Psoas muscle (tissue), 8 donors: Measurements from ENCODE around the gene USF2. TPM values are rescaled to one million over a fixed set of nuclear protein-coding genes. Genes with fewer than 3 reads are reported as not detected.

ENCODE experiments used
- ATAC-seq, 4 donors: fragments of 200-7000 bp; cut with Tn5 transposase; one replicate each; pipeline ENCODE4 v1.9.1; 2020; ENCODE audit warnings: moderate library complexity in 3 of 4, mild to moderate bottlenecking in 2 of 4
- DNase-seq, 2 donors: peaks; one replicate each; pipeline ENCODE4 v3.0.0-alpha.2; 2020
- H3K27ac ChIP-seq: fragments of 200-600 bp; one replicate; pipeline ENCODE4 v1.8.0; 2022
- H3K27me3 ChIP-seq, 3 donors: fragments of 200-600 bp in 1 of 3; one replicate each; pipeline versions ENCODE4 v1.6.1 to v1.8.0; 2013 to 2022; ENCODE audit warnings: low read length in 2 of 3, mild to moderate bottlenecking in 2 of 3, moderate library complexity in 1 of 3; ENCODE audit not compliant: insufficient read depth in 3 of 3
- H3K36me3 ChIP-seq, 2 donors: fragments of 200-600 bp in 1 of 2; one replicate each; pipeline versions ENCODE4 v1.6.1 to v1.8.0; 2013 to 2022; ENCODE audit warnings: low read depth in 1 of 2, mild to moderate bottlenecking in 1 of 2, moderate library complexity in 1 of 2; ENCODE audit not compliant: insufficient read depth in 1 of 2
- H3K4me1 ChIP-seq: fragments of 200-600 bp; one replicate; pipeline ENCODE4 v1.8.0; 2022
- H3K4me3 ChIP-seq: fragments of 200-600 bp; one replicate; pipeline ENCODE4 v1.8.0; 2022; ENCODE audit warnings: mild to moderate bottlenecking
- H3K9me3 ChIP-seq: fragments of 200-600 bp; one replicate; pipeline ENCODE4 v1.8.0; 2022
- CTCF ChIP-seq: fragments of 200-600 bp; IDR thresholded peaks from one replicate; pipeline ENCODE4 v1.8.0; 2022; ENCODE audit warnings: antibody characterized with exemption
- WGBS, 3 donors: extraction: QIAGEN DNeasy Blood & Tissue Kit; methylation state at CpG; one replicate each; pipeline versions ENCODE4 v1.1.6 to v1.1.7; 2013; 5-methylcytosine and 5-hydroxymethylcytosine counted together
- intact Hi-C, 2 donors: fragments of 100-400 bp; cut with DNase I; formaldehyde crosslinking; loops; one replicate each; pipeline versions ENCODE4 v1.11.0 to v1.14.2; 2022
- polyA plus RNA-seq, 3 donors: library from polyadenylated mRNA; stranded (reverse); fragments of 200-250 nt; gene quantifications; one replicate each; pipeline ENCODE4 v1.2.3, GENCODE V29; 2013
- total RNA-seq, 4 donors: library from RNA; stranded (reverse); fragmentation: NEBNext Ultra II Directional in 2 of 4; extraction: Animal tissue kit (Norgen Biotek cat#: 25700) in 2 of 4; gene quantifications; one replicate each; pipeline versions ENCODE4 v1.2.1 to v1.2.4, GENCODE V29; 2021 to 2023
- donor health status: healthy with polysubstance abuse.
- donor health status: DM: no; HTN: no; CAD: no; lungs with moderate emphysema.
- donor health status: Bipolar disorder and iron deficiency.
- donor health status: healthy.
- donor health status: DM: yes; HTN: yes; CAD: no.
- donor health status: DM: no; HTN: no; CAD: no.
- donor health status: DM: no; HTN: no; CAD: no.
- donor health status: DM: yes; HTN: yes; CAD: no.

USF2 gene
- total and polyA plus RNA-seq, 7 donors: 94.4 to 196 (median 179) TPM

DNA sequence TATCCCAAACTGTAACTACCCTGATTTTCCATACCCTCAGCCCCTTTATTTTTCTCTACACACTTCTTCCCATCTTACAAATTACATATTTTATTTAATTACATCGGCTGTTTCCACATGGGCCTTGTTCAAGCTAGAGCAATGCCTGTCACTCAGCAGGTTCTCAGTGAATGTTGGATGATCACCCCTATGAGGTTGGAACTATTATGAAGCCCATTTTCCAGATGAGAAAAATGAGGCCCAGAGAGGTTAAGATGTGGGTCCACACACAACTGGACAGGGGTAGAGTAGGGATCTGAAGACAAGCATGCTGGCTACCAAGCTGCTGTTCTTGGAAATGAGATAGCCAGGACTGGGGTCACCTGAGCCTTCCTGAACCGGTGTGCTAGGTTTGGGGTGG lies 33.2 kb downstream of the USF2 start:
- intact Hi-C loops: no loop called here
- ATAC-seq: no peak
- Histone ChIP-seq H3K27me3 (peaks cover 0 to 35% (median 9%) of the 10 kb centered on the region in 3 donors), H3K4me3 (no peak overlapping the region), H3K9me3 (no peaks in the 10 kb centered on the region), H3K4me1 (no peaks in the 10 kb centered on the region), H3K36me3 (no peaks in the 10 kb centered on the region), H3K27ac (no peak overlapping the region)
- 89 to 93% (median 90%) methylated on average over 2 of the region's 2 CpGs for WGBS, 3 donors
- no peak for DNase-seq
- no peak for TF ChIP-seq CTCF

DNA sequence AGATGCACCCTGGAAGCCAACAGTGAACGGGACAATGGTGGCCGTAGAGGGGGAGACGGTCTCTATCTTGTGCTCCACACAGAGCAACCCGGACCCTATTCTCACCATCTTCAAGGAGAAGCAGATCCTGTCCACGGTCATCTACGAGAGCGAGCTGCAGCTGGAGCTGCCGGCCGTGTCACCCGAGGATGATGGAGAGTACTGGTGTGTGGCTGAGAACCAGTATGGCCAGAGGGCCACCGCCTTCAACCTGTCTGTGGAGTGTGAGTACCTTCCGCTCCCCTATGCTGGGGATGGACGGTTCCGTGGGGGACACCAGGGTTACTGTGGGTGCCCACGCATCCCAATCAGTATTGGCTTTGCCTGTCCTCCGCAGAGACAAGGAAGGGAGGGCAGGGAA lies 33.7 kb downstream of the USF2 start:
- TF ChIP-seq CTCF: no peak
- WGBS, 3 donors: 78 to 80% (median 78%) methylated on average over 16 of the region's 16 CpGs
- Histone ChIP-seq H3K4me1 (no peaks in the 10 kb centered on the region), H3K27ac (no peak overlapping the region), H3K36me3 (no peaks in the 10 kb centered on the region), H3K27me3 (peaks cover 0 to 35% (median 9%) of the 10 kb centered on the region in 3 donors), H3K4me3 (no peak overlapping the region), H3K9me3 (no peaks in the 10 kb centered on the region)
- DNase-seq: no peak
- no peak for ATAC-seq
- intact Hi-C loops: no loop called here

DNA sequence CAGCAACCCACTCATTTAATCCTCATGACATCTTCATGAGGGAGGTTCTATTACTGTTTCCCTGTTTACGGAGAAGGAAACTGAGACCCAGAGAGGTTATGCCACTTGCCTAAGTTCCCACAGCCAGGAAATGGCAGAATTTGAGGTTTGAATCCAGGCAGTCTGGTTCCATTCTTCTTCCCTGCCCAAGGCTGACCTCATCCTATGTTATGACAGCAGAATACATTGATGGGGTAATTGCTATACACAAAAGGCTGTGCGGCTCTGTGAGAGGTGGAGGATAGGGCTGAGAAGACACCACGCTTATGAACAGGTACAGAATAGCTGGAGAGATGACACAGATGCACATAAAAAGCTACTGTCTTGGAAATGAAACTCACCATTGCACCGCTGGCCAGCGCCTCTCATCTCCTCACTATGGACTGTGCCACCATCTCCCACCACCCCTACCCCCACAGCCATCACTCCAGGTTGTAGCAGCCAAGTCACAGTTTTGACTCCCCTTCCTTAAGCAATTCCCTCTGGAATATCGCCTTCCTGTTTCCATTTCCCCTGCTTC lies 34.7 kb downstream of the USF2 start:
- WGBS, 3 donors: 81 to 82% (median 82%) methylated on average over 6 of the region's 6 CpGs
- ATAC-seq (no peak), DNase-seq (no peak)
- H3K4me1 ChIP-seq: no peaks in the 10 kb centered on the region
- H3K4me3 ChIP-seq: no peak overlapping the region
- no peak for TF ChIP-seq CTCF
- intact Hi-C loops: no loop called here
- H3K27ac ChIP-seq: no peak overlapping the region
- no peaks in the 10 kb centered on the region for H3K9me3 ChIP-seq
- H3K27me3 ChIP-seq: peaks cover 0 to 35% (median 9%) of the 10 kb centered on the region in 3 donors
- H3K36me3 ChIP-seq: no peaks in the 10 kb centered on the region

DNA sequence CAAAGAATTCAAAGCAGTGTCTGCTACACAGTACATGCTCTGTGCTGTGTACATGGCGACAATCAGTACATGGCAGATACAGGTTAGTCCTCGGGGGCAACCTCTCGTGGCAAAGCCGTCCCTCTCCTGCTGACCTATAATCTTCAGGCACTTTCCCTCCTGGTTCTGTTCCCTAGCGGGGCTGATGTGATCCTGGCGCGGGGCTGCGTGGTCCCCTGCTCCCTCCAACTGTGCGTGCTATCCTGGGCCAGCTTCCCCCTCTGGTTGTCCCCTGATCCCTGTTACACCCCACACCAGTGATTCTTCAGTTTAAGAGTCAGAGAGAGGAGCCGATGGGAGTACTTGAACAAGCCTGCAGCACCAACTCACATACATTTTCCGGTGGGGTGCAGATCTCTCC lies 35.3 kb downstream of the USF2 start:
- TF ChIP-seq CTCF: no peak
- 63 to 70% (median 66%) methylated on average over 11 of the region's 11 CpGs for WGBS, 3 donors
- H3K27ac ChIP-seq: no peak overlapping the region
- no peak for ATAC-seq
- intact Hi-C loops: no loop called here
- H3K4me3 ChIP-seq: no peak overlapping the region
- H3K36me3 ChIP-seq: no peaks in the 10 kb centered on the region
- no peak for DNase-seq
- H3K27me3 ChIP-seq: peaks cover 0 to 39% (median 9%) of the 10 kb centered on the region in 3 donors
- no peaks in the 10 kb centered on the region for H3K4me1 ChIP-seq
- H3K9me3 ChIP-seq: no peaks in the 10 kb centered on the region

DNA sequence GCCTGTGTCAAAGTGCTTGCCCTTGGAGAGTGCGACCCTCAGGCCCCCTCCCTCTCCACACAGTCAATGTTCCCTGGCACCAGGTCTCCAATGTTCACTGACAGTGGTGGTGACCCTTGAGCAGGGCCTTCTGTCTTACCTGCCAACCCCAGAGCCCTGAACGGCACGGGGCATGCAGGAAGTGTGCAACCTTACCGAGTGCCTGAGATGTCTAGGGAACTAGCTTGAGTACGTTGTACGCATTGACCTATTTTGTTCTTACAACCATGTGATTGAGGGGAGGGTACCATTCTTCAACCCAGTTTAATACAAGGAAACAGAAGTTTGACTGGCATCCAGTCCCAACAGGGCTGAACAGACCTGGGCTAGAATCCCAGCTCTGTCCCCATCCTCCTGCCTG lies 36.4 kb downstream of the USF2 start:
- no peak for TF ChIP-seq CTCF
- peaks cover 0 to 37% (median 9%) of the 10 kb centered on the region in 3 donors for H3K27me3 ChIP-seq
- 80 to 87% (median 85%) methylated on average over 6 of the region's 6 CpGs for WGBS, 3 donors

More for the DNA sequence above, 36.4 kb downstream of the USF2 start:
- no peak for DNase-seq
- Histone ChIP-seq H3K36me3 (no peaks in the 10 kb centered on the region), H3K9me3 (no peaks in the 10 kb centered on the region), H3K4me3 (no peak overlapping the region), H3K4me1 (no peaks in the 10 kb centered on the region), H3K27ac (no peak overlapping the region)
- ATAC-seq: no peak
- intact Hi-C loops: no loop called here
